Endothelial cell of umbilical vein (primary cell): Measurements from ENCODE around the gene RAB21. TPM values are rescaled to one million over a fixed set of nuclear protein-coding genes. Genes with fewer than 3 reads are reported as not detected.

Experiments
- BruUV-seq: library from RNA; stranded (reverse); fragments of 400-500 nt; replicated peaks from 2 replicates; lab custom pipeline; 2021; lab: Mats Ljungman, UMichigan
- CTCF ChIA-PET: fragments of 300-600, 350-600 bp; sonication (Branson Sonifier 250); formaldehyde crosslinking; loops from one replicate; lab custom pipeline; 2021; ENCODE audit warnings: antibody characterized with exemption, inconsistent platforms; lab: Charles Lee
- POLR2A ChIA-PET: fragments of 300-600, 350-600 bp; sonication (Branson Sonifier 250); formaldehyde crosslinking; loops from one replicate; lab custom pipeline; 2021; ENCODE audit warnings: antibody characterized with exemption, inconsistent platforms; lab: Charles Lee
- DNase-seq: peaks from one replicate; pipeline ENCODE4 v3.0.0-alpha.2; 2011; ENCODE audit warnings: low read depth, low spot score
- FAIRE-seq: peaks from 2 replicates; lab custom pipeline; 2011; peaks lifted over from hg19 to GRCh38; lab: Jason Lieb, UNC
- H2AFZ ChIP-seq: 2 replicates; pipeline ENCODE4 v1.6.0; 2012; ENCODE audit warnings: low read depth, low read length, control low read depth, inconsistent platforms
- H3K27ac ChIP-seq: 2 replicates; pipeline ENCODE4 v1.5.1; 2011; ENCODE audit warnings: low read depth, mild to moderate bottlenecking, control low read depth, low read length, moderate library complexity; ENCODE audit not compliant: insufficient read depth
- H3K27me3 ChIP-seq, 2 experiments: 2 replicates each; pipeline versions ENCODE4 v1.6.0 to v1.6.1; 2011; ENCODE audit warnings: low read length in 2 of 2, mixed read lengths in 1 of 2; ENCODE audit not compliant: control insufficient read depth in 2 of 2, insufficient read depth in 2 of 2
- H3K36me3 ChIP-seq, 2 experiments: 2 replicates in 1 of 2; 3 replicates in 1 of 2; pipeline ENCODE4 v1.5.1; 2011; ENCODE audit warnings: low read length in 2 of 2, mild to moderate bottlenecking in 1 of 2, moderate library complexity in 1 of 2; ENCODE audit not compliant: control insufficient read depth in 2 of 2, insufficient read depth in 2 of 2; ENCODE audit errors: extremely low read depth in 1 of 2
- H3K4me1 ChIP-seq: 3 replicates; pipeline ENCODE4 v1.5.1; 2011; ENCODE audit warnings: mild to moderate bottlenecking, low read length; ENCODE audit not compliant: control insufficient read depth, insufficient read depth; ENCODE audit errors: extremely low read depth
- H3K4me2 ChIP-seq: 2 replicates; pipeline ENCODE4 v1.6.1; 2011; ENCODE audit warnings: low read length, control low read depth, mixed read lengths; ENCODE audit not compliant: insufficient read depth
- H3K4me3 ChIP-seq, 3 experiments: fragments of 200-600 bp in 1 of 3; sonication (generic), shearing (Covaris generic) in 1 of 3; replicated peaks in 1 of 3; 2 replicates each; pipeline ENCODE4 v1.5.1; 2011 to 2016; ENCODE audit warnings: control low read depth in 3 of 3, low read length in 3 of 3, mild to moderate bottlenecking in 2 of 3, inconsistent platforms in 1 of 3, low read depth in 1 of 3, moderate library complexity in 1 of 3; ENCODE audit not compliant: insufficient read depth in 1 of 3
- H3K79me2 ChIP-seq: 2 replicates; pipeline ENCODE4 v1.6.0; 2012; ENCODE audit warnings: low read length, inconsistent platforms; ENCODE audit not compliant: control insufficient read depth, insufficient read depth
- H3K9ac ChIP-seq: replicated peaks from 2 replicates; pipeline ENCODE3; 2011; ENCODE audit warnings: low read length, control low read depth; ENCODE audit not compliant: insufficient read depth; ENCODE audit errors: extremely low read depth
- H3K9me1 ChIP-seq: replicated peaks from 3 replicates; pipeline ENCODE4 v1.6.0; 2011; ENCODE audit warnings: mild to moderate bottlenecking, low read length; ENCODE audit not compliant: control insufficient read depth, insufficient read depth; ENCODE audit errors: extremely low read depth
- H3K9me3 ChIP-seq: replicated peaks from 2 replicates; pipeline ENCODE4 v1.5.1; 2012; ENCODE audit warnings: low read length, inconsistent platforms; ENCODE audit not compliant: control insufficient read depth, insufficient read depth
- H4K20me1 ChIP-seq: replicated peaks from 2 replicates; pipeline ENCODE3; 2011; ENCODE audit warnings: mild to moderate bottlenecking, low read length; ENCODE audit not compliant: control insufficient read depth, insufficient read depth; ENCODE audit errors: extremely low read depth
- JUN ChIP-seq: IDR thresholded peaks from 2 replicates; pipeline ENCODE4 v1.6.1; 2011; ENCODE audit warnings: borderline replicate concordance, low read depth; ENCODE audit not compliant: insufficient read length, insufficient read depth
- dilution Hi-C: fragments of 300-500 bp; cut with MboI; formaldehyde crosslinking; loops from one replicate; pipeline ENCODE4 v1.15.0; 2019; ENCODE audit warnings: low sequenced_read_pairs; ENCODE audit not compliant: extremely low pct_ligation_motif_present
- intact Hi-C: fragments of 100-400 bp; cut with micrococcal nuclease; formaldehyde crosslinking; loops from one replicate; pipeline ENCODE4 v1.10.0; 2022
- polyA plus RNA-seq, 4 experiments: library from polyadenylated mRNA; depleted of rRNA in 3 of 4; stranded (reverse) in 3 of 4; unstranded in 1 of 4; fragments of >200 nt; gene quantifications; 2 replicates each; pipeline versions ENCODE4 v1.2.1 to v1.2.3, GENCODE V29; 2011 to 2012; ENCODE audit warnings: missing spikeins in 1 of 4
- total RNA-seq: library from RNA; stranded (reverse); gene quantifications from 2 replicates; pipeline ENCODE4 v1.2.3, GENCODE V29; 2021
- TF ChIP-seq, protein P1 (sequence below), 2 donors: IDR thresholded peaks; 1 replicate in 1 of 2; 2 replicates in 1 of 2; pipeline ENCODE4 v1.5.1; 2011; ENCODE audit warnings: low read length in 2 of 2, mild to moderate bottlenecking in 2 of 2, moderate library complexity in 2 of 2, control low read depth in 1 of 2, inconsistent platforms in 1 of 2, low read depth in 1 of 2; ENCODE audit not compliant: insufficient read depth in 1 of 2; ENCODE audit errors: extremely low read depth in 1 of 2

Gene RAB21
- total and polyA plus RNA-seq, 2 donors (not counting 3 experiments of a cell fraction or from before 2014, with no cell fraction given) = 1.8 to 49.6 TPM

DNA sequence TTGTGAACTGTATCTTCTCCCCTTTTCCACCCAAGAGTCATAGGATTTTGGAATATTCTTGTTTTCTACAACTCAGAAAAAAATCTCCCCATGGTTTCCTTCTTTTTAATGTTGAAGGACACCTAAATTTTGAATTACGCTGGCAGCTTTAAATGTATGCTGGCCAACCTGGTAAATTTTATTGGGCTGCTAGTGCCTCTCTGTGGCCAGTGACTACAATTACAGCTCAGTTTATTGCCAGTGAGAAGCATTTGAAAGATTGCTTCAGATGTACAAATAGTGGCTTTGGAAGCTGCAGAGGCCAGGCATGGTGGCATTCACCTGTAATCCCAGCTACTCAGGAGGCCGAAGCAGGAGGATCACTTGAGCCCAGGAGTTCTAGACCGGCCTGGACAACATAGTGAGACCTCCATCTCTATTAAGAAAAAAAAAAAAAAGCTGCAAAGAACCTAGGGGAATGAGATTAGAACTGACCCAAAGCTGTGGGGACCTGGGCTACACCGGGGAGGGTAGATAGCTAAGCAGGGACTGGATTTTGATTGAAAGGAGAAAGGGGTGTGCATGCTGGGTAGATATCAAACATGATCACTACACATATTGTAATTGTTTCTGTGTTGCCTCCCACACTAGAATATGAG, 7.6 kb upstream of the RAB21 start:
- no peak for TF ChIP-seq JUN
- TF ChIP-seq, protein P1, sequence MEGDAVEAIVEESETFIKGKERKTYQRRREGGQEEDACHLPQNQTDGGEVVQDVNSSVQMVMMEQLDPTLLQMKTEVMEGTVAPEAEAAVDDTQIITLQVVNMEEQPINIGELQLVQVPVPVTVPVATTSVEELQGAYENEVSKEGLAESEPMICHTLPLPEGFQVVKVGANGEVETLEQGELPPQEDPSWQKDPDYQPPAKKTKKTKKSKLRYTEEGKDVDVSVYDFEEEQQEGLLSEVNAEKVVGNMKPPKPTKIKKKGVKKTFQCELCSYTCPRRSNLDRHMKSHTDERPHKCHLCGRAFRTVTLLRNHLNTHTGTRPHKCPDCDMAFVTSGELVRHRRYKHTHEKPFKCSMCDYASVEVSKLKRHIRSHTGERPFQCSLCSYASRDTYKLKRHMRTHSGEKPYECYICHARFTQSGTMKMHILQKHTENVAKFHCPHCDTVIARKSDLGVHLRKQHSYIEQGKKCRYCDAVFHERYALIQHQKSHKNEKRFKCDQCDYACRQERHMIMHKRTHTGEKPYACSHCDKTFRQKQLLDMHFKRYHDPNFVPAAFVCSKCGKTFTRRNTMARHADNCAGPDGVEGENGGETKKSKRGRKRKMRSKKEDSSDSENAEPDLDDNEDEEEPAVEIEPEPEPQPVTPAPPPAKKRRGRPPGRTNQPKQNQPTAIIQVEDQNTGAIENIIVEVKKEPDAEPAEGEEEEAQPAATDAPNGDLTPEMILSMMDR (IDR thresholded peaks at IDR 0.05; ENCODE audit: extremely low read depth in 1 of 2, insufficient read depth in 1 of 2, low read depth in 1 of 2, low read length in 2 of 2) = peak; percentile 45 to 62
- H3K9me3 ChIP-seq = no peaks in the 10 kb centered on the region
- POLR2A ChIA-PET = interaction anchor here (0.7 kb wide), 1 partner anchor 9 kb away, joined by 3 read pairs; no protein-coding TSS in a partner anchor
- H4K20me1 ChIP-seq = no peaks in the 10 kb centered on the region
- CTCF ChIA-PET = interaction anchor here (0.6 to 6.8 kb wide), 55 partner anchors 8 to 1018 kb away, joined by 3 to 189 read pairs (median 5); partner anchors contain the start of genes THAP2, TMEM19 and ZFC3H1
- H3K27ac ChIP-seq = no peak overlapping the region
- no peaks in the 10 kb centered on the region for H3K4me1 ChIP-seq
- peak; percentile 90 for FAIRE-seq
- no peak overlapping the region for H3K4me2 ChIP-seq
- H3K9ac ChIP-seq = no peak overlapping the region
- DNase-seq = peak; percentile 66
- intact Hi-C loops (loop anchor here (1.0 to 2.0 kb wide), 5 partner anchors 60 to 530 kb away; partner anchors contain the start of genes TMEM19 and ZFC3H1), dilution Hi-C loops (no loop called here)
- no peaks in the 10 kb centered on the region for H3K36me3 ChIP-seq
- H3K9me1 ChIP-seq = no peaks in the 10 kb centered on the region
- no peak overlapping the region for H2AFZ ChIP-seq
- BruUV-seq = no TSS peak
- peaks cover 15 to 36% of the 10 kb centered on the region in 2 experiments for H3K27me3 ChIP-seq
- H3K4me3 ChIP-seq = no peak overlapping the region
- no peaks in the 10 kb centered on the region for H3K79me2 ChIP-seq
